IMR-90 (cell line): Measurements from ENCODE around the gene CENPT.

Source experiments
- TF ChIP-seq, protein P1 (sequence below): conservative IDR thresholded peaks from 2 replicates; pipeline ENCODE4 v1.5.1; 2012; ENCODE audit warnings: mild to moderate bottlenecking, low read depth, low read length, improper control_type of control experiment
- TF ChIP-seq, protein P2 (sequence below): fragments of 150-350 bp; IDR thresholded peaks from 2 replicates; pipeline ENCODE4 v1.6.1; 2017; ENCODE audit warnings: mild to moderate bottlenecking, antibody characterized with exemption, low read length, low read depth

DNA sequence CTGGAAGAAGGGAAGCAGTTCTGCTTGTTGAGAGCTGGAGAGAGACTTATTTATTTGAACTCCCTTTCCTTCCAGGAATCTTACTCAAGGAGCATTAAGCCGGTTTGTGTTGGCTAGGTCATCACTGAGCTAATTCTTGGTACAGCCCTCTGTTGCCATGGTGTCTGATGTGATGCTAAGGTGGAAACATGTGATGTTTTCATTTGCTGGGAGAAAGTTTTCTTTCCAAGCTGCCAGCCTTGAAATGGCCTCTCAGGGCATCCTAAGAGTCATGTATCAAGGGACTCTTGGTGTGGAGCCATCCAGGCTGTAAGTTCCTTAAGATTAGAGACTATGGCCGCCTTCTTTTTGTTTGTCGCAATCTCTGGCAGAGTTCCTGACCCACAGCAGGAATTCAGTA is 49.7 kb upstream of the CENPT start:
- TF ChIP-seq, protein P1, sequence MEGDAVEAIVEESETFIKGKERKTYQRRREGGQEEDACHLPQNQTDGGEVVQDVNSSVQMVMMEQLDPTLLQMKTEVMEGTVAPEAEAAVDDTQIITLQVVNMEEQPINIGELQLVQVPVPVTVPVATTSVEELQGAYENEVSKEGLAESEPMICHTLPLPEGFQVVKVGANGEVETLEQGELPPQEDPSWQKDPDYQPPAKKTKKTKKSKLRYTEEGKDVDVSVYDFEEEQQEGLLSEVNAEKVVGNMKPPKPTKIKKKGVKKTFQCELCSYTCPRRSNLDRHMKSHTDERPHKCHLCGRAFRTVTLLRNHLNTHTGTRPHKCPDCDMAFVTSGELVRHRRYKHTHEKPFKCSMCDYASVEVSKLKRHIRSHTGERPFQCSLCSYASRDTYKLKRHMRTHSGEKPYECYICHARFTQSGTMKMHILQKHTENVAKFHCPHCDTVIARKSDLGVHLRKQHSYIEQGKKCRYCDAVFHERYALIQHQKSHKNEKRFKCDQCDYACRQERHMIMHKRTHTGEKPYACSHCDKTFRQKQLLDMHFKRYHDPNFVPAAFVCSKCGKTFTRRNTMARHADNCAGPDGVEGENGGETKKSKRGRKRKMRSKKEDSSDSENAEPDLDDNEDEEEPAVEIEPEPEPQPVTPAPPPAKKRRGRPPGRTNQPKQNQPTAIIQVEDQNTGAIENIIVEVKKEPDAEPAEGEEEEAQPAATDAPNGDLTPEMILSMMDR = no peak
- TF ChIP-seq, protein P2, sequence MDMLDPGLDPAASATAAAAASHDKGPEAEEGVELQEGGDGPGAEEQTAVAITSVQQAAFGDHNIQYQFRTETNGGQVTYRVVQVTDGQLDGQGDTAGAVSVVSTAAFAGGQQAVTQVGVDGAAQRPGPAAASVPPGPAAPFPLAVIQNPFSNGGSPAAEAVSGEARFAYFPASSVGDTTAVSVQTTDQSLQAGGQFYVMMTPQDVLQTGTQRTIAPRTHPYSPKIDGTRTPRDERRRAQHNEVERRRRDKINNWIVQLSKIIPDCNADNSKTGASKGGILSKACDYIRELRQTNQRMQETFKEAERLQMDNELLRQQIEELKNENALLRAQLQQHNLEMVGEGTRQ = no peak
